NCI-H2196 treated with DMSO at 0.1 percent for 48 hours (cell line): ENCODE data around the gene KMT2C.
A peak's percentile ranks its signal among the peaks of the same experiment; 100 is the strongest.
"Not testable (repeated sequence)": the region's sequence is repeated elsewhere in the genome, so short reads cannot be mapped to it uniquely, and the experiment has no call there.

ENCODE experiments used
- DNase-seq: peaks from one replicate; lab custom pipeline; 2025; ENCODE audit not compliant: unreplicated experiment; lab: John Stamatoyannopoulos, UW

Gene KMT2C

GRCh38 chr7:152441810-152442209 lies 6.0 kb upstream of the KMT2C start:
- not testable (repeated sequence) for DNase-seq

GRCh38 chr7:152441168-152441567 lies 5.4 kb upstream of the KMT2C start:
- not testable (repeated sequence) for DNase-seq

- not testable (repeated sequence) for DNase-seq
These were observed 2.2 kb upstream of the KMT2C start for GRCh38 chr7:152438017-152438416.

GRCh38 chr7:152436931-152437575 lies 1.2 kb upstream of the KMT2C start:
- not testable (repeated sequence) for DNase-seq

- DNase-seq = peak; percentile 32
These were observed 518 bp upstream of the KMT2C start for GRCh38 chr7:152436111-152436930.

GRCh38 chr7:152434511-152435383 lies 1.1 kb downstream of the KMT2C start:
- not testable (repeated sequence) for DNase-seq

- DNase-seq = not testable (repeated sequence)
These were observed 1.9 kb downstream of the KMT2C start for GRCh38 chr7:152433721-152434490.

GRCh38 chr7:152432735-152433134 lies 3.1 kb downstream of the KMT2C start:
- not testable (repeated sequence) for DNase-seq

- DNase-seq = no peak
These were observed 4.9 kb downstream of the KMT2C start for GRCh38 chr7:152430854-152431253.

GRCh38 chr7:152430118-152430517 lies 5.7 kb downstream of the KMT2C start:
- not testable (repeated sequence) for DNase-seq

GRCh38 chr7:152424348-152425108 lies 11.3 kb downstream of the KMT2C start:
- DNase-seq = no peak

- no peak for DNase-seq
These were observed 11.8 kb downstream of the KMT2C start for GRCh38 chr7:152423991-152424347.

- DNase-seq = not testable (repeated sequence)
These were observed 12.6 kb downstream of the KMT2C start for GRCh38 chr7:152423171-152423570.

- not testable (repeated sequence) for DNase-seq
These were observed 14.9 kb downstream of the KMT2C start for GRCh38 chr7:152420950-152421349.

GRCh38 chr7:152419473-152420429 lies 16.1 kb downstream of the KMT2C start:
- no peak for DNase-seq

GRCh38 chr7:152414779-152415178 lies 21.0 kb downstream of the KMT2C start:
- no peak for DNase-seq

GRCh38 chr7:152411389-152411788 lies 24.4 kb downstream of the KMT2C start:
- DNase-seq = no peak

GRCh38 chr7:152406491-152406890 lies 29.3 kb downstream of the KMT2C start:
- no peak for DNase-seq

- DNase-seq = not testable (repeated sequence)
These were observed 29.8 kb downstream of the KMT2C start for GRCh38 chr7:152406030-152406429.
